Stimulated activated CD8-positive, alpha-beta memory T cell treated with anti-CD3 and anti-CD28 coated beads, Interleukin-12 subunit alpha, Interleukin-12 subunit beta, amount 100 ng/mL, for 4 hours (primary cell): Measurements from ENCODE around the gene PTPRQ.
"Not testable (repeated sequence)": the region's sequence is repeated elsewhere in the genome, so short reads cannot be mapped to it uniquely, and the experiment has no call there.

ENCODE experiments used
- DNase-seq: peaks from one replicate; pipeline ENCODE4 v3.0.0-alpha.2; 2020; ENCODE audit warnings: low read depth

The PTPRQ gene, protein sequence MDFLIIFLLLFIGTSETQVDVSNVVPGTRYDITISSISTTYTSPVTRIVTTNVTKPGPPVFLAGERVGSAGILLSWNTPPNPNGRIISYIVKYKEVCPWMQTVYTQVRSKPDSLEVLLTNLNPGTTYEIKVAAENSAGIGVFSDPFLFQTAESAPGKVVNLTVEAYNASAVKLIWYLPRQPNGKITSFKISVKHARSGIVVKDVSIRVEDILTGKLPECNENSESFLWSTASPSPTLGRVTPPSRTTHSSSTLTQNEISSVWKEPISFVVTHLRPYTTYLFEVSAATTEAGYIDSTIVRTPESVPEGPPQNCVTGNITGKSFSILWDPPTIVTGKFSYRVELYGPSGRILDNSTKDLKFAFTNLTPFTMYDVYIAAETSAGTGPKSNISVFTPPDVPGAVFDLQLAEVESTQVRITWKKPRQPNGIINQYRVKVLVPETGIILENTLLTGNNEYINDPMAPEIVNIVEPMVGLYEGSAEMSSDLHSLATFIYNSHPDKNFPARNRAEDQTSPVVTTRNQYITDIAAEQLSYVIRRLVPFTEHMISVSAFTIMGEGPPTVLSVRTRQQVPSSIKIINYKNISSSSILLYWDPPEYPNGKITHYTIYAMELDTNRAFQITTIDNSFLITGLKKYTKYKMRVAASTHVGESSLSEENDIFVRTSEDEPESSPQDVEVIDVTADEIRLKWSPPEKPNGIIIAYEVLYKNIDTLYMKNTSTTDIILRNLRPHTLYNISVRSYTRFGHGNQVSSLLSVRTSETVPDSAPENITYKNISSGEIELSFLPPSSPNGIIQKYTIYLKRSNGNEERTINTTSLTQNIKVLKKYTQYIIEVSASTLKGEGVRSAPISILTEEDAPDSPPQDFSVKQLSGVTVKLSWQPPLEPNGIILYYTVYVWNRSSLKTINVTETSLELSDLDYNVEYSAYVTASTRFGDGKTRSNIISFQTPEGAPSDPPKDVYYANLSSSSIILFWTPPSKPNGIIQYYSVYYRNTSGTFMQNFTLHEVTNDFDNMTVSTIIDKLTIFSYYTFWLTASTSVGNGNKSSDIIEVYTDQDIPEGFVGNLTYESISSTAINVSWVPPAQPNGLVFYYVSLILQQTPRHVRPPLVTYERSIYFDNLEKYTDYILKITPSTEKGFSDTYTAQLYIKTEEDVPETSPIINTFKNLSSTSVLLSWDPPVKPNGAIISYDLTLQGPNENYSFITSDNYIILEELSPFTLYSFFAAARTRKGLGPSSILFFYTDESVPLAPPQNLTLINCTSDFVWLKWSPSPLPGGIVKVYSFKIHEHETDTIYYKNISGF (N-terminal part only)

DNA sequence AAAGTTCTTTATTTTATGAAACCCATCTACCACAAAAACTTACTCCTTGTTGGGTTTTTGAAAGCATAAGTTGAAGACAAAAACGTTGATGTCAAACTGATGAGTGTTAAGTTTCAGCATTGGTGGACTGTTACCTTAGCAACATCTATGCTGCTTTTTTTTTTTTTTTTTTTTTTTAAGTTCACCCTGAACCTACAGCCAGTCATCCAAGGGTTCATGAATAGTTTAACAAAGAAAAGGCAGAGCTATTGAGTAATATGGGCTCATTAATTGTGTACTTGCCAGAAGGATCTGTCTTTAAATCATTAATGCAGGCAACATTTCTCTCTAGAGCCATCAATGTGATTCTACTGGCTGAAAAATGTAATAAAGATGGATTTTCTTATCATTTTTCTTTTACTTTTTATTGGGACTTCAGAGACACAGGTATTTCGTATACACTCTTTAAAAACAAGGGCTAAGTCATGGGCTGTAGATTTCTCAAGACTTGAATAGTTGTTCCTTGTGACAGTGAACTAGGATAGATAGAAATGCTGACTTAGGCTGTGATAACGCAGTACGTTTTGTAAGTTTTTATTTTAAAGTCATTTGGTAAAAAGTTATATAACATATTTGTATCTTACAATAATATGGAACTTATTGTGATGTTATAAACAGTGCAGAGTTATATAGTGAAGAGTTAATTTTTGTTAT is at the start of gene PTPRQ:
Gene PTPRQ (plus strand): TSS at position 262 of the 693 bp plus-strand sequence. CDS start 111 bp downstream, at position 373.
- no peak for DNase-seq

DNA sequence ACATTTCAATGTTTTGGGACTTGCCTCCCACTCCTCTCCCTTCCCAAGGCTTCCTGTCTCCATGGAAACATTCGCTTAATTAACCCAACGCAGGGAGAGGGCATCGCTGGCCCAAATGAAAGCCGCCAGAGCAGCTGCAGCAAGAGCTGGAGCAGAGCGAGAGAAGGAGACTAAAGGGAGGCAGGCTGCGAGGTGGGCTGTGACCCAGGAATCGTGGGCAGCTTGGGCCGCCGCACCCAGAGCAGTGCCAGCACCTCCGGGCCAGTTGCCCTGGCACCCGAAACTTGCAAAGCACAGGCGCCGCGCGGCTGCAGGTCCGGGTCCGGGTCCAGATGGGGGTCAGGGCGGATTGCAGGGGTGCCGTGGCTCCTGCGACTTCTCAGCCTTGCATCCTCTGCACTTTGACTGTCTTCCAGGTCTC is 43.5 kb upstream of the PTPRQ start:
- no peak for DNase-seq

DNA sequence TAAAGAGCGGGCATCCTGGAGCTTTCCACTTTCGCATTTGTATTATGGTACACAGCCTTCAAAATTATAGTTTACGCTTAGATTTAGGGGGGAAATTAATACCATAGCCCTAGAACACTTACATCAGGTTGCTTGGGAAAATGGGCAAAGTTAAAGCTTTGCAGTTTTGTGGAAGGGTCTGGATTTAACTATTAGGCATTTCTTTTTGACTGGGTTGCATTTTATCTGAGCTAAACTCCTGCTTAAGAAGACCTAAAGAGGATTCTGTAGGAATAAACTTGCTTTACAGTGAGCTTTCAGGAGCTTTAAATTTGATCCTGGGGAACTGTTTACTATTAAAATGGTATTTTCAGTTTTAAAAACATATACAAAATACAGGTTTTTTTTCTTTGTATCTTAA is 42.8 kb upstream of the PTPRQ start:
- DNase-seq: no peak

DNA sequence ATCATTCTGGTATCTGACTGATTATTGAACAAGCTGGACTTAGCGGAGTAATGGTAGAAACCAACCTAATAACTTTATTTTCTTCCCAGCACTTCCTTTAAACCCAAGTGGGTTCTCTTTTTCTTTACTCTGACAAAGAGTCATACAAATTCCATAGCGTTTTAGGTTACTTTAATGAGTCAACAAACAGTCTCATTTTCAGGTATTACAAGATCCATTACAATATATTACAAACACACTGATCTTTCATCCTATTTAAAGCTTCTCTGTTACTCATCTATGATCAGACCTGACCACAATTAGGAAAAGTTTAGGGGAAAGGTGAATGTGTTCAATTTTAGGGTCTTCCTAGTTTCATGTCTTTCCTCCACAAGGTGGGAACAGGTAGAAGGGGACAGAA is 39.4 kb upstream of the PTPRQ start:
- no peak for DNase-seq

DNA sequence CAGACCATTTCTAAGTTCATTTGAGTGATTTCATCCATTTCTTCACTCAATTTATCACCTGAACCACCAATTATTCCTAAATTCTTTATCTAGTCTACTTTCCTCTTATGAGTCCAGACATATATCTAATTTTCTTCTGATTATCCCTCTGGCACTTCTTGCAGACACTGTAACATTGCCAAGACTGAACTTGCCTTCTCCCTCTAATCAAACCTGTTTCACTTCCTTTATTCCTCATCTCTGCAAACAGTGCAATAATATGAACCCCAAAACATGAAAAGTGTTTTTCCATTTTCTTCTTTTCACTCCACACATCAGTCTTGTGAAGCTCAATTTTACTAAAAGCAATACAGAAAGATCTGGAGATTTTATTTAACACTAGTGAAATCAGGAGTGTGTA is 37.8 kb upstream of the PTPRQ start:
- no peak for DNase-seq

DNA sequence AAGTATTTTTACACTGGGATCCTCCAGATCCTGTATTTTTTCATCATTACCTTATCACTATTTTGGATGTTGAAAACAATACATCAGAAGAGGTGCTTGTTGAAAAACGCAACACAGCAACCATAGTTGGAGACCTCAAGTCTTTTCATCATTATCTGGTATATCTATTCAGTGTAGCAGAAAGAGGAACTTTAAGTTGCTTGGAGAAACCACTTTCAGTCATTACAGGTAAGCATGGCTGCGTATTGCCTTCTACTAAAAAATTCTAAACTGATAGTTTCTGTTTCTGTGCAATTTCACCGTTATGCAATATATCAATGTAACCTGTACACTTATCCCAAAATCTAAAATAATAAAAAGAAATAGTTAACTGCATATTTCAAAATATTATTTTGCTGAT is 32.2 kb upstream of the PTPRQ start:
- no peak for DNase-seq

DNA sequence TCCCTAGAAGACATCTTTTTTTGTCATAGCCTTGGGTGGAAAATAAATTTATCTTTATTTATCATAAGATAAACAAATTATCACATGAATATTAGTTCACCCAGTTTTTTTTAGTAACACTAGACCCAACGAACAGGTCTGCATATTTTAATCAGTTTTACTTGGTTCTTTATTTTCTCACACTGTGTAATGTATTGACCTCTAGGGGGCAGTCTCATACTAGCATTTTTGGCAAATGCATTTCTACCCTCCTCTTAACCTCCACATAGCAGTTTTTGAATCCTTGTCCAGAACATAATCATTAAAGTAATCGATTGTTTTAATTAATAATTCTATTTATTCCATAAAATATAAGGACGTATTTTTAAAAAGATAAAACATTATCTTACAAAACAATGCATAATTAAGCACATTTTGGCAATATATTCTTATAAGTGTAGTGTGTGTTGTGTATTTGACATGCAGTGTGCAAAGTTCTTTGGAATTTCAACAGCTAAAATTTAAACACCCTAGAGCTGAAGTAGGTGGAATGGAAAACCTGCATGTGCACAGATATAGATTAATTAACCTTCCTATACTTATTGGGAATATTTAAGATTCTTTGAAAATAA is 31.6 kb upstream of the PTPRQ start:
- no peak for DNase-seq

DNA sequence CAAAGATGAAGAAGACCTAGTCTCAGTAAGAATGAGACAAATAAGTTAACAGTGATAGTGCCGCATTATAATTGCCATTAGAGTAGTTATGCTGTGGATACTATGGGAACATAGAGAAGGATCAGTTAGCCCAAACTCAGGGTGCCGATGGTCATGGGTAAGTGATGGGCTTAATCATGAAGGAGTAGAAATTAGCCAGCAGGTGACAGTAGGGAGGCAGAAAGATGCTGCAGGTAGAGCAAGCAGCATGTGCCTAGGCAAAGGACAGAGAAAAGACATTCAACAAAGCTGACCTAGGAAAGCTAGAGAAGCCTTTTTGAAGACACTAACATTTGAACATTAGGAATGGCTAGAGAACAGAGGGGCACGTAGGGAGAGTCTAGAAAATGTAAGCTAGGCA is 30.6 kb upstream of the PTPRQ start:
- no peak for DNase-seq

DNA sequence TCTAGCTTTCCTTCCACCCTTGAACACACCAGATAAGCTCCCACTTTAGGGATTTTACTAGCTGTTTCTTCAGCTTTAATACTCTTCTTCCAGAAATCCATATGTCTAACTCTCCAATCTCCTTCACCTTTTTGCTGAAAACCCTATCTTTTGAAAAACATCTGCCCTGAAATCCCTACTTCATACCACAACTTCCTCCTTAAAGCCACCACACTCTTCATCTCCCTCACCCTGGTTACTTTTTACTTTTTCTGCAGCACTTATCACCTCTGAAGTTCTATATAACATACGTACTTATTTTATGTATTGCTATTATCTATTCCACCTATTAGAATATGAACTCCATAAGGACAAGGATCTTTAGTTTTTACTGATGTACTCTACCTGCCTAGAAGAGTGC is 28.6 kb upstream of the PTPRQ start:
- DNase-seq: no peak

DNA sequence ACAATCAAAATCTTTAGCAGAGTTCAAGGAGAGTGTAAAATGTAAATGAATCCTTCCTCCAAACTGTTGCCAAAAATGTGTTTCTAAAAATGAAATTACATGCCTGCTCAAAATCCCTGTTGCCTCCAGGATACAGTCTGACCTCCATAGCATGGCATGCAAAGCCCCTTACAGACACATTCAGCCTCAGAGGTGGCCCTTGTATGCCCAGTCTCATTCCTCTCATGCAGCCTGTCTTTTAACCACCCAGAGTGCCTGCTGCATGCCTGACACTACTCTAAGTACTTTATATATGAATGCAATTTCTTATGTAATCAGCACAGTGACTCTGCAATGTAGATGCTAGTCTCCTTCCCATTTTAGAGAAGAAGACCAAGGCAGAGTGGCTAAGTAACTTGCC is 24.4 kb upstream of the PTPRQ start:
- DNase-seq: no peak

DNA sequence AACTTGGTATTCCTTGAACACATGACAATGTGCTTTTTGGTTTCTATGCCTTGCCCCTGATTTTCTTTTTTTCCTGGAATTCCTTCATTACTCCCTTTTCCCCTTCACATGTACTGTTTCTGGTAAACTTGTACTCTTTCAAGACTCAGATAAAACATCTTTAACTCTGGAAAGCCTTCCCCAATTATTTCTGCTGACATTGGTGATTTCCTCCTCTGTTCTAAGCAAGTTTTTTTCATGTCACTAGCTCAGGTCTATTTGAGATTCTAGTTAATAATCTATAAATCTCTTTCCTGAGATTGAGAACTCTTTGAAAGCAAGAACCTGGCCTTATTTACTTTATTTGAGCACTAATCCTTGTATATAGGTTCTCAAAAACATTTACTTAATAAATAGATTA is 24.0 kb upstream of the PTPRQ start:
- DNase-seq: no peak

DNA sequence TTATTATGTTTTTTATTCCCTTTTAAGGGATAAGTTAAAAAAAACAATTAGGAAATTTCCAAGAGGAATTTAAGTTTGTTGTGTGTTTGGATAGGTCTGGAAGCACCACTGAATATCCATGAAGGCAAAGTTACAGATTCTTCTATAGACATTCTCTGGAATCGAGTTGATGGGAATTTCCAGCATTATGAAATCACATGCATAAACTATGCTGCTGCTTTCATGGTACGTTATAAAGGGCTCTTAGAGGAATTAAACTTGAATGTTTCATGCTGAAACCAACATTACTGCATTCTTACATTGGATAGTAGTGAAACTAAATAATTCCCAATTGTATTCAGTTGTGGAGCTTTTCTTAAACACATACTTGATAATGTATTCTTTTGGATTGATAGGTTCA is 21.5 kb upstream of the PTPRQ start:
- DNase-seq: no peak

DNA sequence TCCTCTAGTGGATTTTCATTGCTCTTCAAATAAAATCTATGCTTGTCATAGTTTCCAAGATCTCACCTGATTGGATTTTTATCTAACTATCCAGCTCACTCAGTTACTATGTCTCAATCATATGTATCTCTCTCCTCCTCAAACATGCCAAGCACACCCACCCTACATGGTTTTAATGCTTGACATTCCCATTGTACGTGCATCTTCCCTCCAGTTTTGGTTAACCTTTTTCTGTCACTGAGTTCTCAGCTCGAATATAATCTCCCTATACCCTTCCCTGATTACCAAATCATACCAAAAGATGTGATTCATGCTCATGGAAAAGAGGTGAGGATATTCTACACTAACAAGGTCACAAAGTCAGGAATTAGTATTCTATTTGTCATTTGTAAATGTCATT is 12.0 kb upstream of the PTPRQ start:
- no peak for DNase-seq

DNA sequence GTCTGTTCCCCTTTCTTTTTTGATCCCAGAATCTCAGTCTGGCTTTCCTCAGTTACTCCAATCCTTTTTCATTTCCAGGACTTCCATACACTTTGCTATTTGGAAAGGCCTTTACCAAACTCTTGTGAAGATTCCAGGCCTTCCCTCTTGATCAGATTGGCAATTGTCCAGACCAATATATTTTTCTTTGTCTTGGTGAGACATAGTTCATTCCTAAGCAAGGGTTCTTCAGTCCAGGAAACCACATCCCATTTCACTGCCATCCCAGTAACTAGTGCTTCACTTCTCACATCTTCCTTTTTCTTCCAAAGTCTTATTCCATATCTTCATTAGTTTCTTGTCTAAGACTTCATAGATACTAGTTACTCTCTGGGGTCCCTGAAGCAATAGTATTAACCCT is 2.1 kb upstream of the PTPRQ start:
- no peak for DNase-seq

DNA sequence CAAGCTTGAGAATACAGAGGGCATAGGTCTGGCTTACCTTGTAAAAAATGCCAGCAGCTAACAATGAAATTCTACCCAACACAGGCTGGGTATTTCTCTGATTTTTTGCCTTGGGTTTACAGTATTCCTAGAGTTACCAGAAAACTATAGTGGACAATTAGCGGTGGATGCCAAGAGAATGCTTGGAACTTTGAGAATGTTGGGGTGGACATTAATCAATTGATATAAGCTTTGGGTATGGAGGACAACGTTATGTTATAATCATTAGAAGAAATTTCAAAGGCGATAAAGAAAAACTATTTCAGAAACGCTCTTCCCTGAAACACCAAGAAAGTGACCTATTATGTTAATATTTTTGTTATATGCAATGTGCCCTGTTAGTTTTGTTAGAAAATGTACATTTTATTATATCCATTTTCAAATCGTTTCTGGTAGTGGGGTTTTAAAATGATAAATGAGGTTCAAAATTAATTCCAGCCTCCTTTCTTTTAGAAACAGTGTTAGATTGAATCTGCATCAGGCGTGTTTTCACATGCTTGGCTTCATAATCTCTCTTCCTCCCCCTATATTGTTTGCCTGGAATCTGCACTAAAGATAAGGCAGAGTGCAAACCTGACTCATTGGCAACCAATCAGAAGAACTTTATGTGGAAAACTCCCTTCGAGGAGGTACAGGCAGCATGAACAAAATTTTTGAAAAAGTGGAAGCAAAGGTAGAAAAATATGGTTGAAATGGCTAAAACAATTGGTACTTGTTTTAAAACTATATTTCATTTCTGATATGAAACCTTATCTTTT is 1.4 kb upstream of the PTPRQ start:
- DNase-seq: no peak

DNA sequence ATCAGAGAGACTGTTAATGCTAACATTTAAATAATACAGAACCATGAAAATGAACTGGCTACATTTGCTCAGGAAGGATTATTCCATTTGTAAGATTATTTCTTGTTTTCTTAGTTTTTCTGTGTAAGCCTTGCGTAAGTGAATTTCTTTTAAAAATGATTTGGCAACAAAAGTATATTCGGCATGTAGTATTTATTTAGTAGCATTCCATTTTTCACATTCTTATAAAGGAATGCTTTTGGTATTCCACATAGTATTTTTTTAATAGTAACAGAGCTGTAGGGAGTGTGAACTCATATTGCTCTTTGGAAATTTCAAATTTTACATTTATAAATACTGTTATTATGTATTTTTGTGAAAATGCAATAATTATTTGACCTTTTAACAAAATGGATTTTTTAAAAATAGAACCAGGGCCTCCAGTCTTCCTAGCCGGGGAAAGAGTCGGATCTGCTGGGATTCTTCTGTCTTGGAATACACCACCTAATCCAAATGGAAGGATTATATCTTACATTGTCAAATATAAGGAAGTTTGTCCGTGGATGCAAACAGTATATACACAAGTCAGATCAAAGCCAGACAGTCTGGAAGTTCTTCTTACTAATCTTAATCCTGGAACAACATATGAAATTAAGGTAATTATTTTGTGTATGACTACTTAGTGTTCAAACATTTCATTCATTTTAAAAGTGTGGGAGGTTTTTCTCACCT is 1.2 kb downstream of the PTPRQ start:
- no peak for DNase-seq

DNA sequence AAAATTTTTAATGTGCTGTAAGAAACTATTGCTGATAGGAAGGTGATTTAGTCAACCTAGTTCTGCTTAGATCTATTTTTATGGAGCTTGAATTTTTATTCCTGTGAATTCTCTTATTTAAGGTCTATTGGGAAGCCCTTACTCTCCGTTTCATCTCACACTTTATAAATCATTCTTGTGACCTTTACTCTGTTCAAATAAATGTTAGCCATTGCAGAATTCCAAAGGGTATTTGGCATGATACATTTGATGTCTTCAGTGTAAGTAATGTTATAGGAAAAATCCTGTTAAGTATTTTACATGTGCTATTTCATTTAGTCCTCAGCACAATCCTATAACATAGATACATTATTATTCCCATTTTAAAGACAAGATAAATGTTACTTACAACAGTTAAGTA is 12.5 kb downstream of the PTPRQ start:
- DNase-seq: no peak

DNA sequence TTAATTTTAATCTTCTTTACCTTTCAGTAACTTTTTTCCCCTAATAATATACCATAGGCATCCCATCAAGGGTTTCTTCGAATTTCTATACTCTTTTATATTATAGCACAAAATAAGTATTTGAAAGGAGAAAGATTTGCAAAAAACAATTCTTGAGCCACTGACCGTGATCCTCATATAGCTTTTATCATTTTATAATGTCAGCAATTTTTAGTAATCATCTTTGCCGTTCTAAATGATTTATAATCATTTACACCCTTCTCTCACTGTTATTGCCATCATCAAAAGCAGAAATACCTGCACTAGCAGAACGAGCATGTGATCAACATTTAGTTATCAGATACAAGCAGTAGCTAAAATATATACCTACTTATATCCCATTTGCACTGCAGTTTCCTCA is 16.9 kb downstream of the PTPRQ start:
- DNase-seq: no peak

DNA sequence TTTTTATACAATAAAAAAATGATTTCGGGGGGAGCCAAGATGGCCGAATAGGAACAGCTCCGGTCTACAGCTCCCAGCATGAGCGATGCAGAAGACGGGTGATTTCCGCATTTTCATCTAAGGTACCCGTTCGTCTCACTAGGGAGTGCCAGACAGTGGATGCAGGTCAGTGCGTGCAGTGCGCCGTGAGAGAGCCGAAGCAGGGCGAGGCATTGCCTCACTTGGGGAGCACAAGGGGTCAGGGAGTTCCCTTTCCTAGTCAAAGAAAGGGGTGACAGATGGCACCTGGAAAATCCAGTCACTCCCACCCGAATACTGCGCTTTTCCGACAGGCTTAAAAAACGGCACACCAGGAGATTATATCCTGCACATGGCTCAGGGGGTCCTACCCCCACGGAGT is 17.8 kb downstream of the PTPRQ start:
- DNase-seq: not testable (repeated sequence)

DNA sequence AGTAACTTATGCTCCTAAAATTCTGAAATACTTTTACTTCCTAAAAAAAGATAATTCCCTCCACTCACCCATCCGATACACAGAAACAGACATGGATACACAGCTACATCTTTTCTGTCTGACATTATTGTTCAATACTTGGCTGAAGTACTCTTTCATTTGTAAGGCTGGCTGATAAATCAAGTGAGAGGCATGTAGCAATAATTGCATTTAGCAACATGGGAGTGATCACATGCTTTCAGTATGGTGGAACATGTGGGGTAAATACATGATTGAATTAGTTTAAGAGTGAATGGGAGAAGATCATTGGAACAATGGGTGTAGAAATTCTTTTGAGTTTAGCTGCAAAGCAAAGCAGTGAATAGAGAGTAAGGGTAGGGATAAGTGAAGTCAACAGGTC is 25.6 kb downstream of the PTPRQ start:
- DNase-seq: no peak
